ENCODE data around the gene LSM14B.

DNA sequence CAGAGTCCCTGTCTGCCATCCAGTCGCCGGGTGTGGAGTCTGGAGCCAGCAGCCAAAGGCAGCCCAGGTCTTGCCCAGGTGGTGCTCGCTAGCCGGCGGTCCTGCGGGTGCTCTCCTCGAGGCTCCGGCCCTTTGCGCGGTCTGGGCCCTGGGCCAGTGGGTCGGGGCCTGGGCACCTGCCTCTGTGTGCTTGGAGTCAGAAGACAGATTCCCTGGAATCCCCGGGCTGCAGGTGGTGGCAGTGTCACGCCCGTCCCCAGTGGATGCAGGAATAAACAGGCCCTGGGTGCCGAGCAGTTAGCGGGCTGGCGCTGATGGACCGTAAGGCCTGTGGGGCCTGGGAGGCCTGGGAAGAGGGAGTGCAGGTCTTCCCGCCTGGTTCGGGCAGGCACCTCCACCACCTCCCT is 26.6 kb downstream of the LSM14B start:
- no peak for TF ChIP-seq CTCF (IDR thresholded peaks at IDR 0.05)
- TF ChIP-seq POLR2A (IDR thresholded peaks at IDR 0.05), result no peak

All from Peyer's patch (tissue), 4 donors.